T-helper 17 cell (primary cell): ENCODE data around the gene FXYD2. TPM values are rescaled to one million over a fixed set of nuclear protein-coding genes. Genes with fewer than 3 reads are reported as not detected.
"Not testable (repeated sequence)": the region's sequence is repeated elsewhere in the genome, so short reads cannot be mapped to it uniquely, and the experiment has no call there.

Experiments used
- ATAC-seq: fragments of 150-1000 bp; cut with Tn5 transposase; 2 replicates; pipeline ENCODE4 v1.10.0; 2021; ENCODE audit warnings: mild to moderate bottlenecking, moderate library complexity
- DNase-seq, 3 donors: peaks; one replicate each; pipeline versions ENCODE4 v3.0.0 to v3.0.0-alpha.2; 2020 to 2021
- H3K9me3 ChIP-seq: one replicate; pipeline ENCODE4 v1.7.0; 2013; ENCODE audit warnings: low read length, mild to moderate bottlenecking; ENCODE audit not compliant: control insufficient read depth, poor library complexity, severe bottlenecking
- H3K27ac Mint-ChIP-seq: one replicate; pipeline ENCODE4 v1.8.0; 2022; ENCODE audit warnings: mild to moderate bottlenecking, moderate library complexity, mixed read lengths
- H3K27me3 Mint-ChIP-seq: one replicate; pipeline ENCODE4 v1.8.0; 2022; ENCODE audit warnings: mixed read lengths
- H3K36me3 Mint-ChIP-seq: one replicate; pipeline ENCODE4 v1.8.0; 2022; ENCODE audit warnings: low read depth, mixed read lengths
- H3K4me1 Mint-ChIP-seq: one replicate; pipeline ENCODE4 v1.8.0; 2022; ENCODE audit warnings: mild to moderate bottlenecking, mixed read lengths
- H3K4me3 Mint-ChIP-seq: one replicate; pipeline ENCODE4 v1.8.0; 2022; ENCODE audit warnings: mild to moderate bottlenecking, moderate library complexity, mixed read lengths
- total RNA-seq, 4 donors: library from RNA in 2 of 4; stranded (reverse) in 2 of 4; gene quantifications; one replicate each; pipeline ENCODE4 v1.2.3 and lab custom pipeline; 2022 to 2026

FXYD2 gene
- total RNA-seq (1 to 10 TPM in 1 of 2 donors, not detected in 1; 1.3 TPM), total RNA-seq (lab: John Stamatoyannopoulos, UW) (0.08 to 1.2 reads per million in 2 donors)

DNA sequence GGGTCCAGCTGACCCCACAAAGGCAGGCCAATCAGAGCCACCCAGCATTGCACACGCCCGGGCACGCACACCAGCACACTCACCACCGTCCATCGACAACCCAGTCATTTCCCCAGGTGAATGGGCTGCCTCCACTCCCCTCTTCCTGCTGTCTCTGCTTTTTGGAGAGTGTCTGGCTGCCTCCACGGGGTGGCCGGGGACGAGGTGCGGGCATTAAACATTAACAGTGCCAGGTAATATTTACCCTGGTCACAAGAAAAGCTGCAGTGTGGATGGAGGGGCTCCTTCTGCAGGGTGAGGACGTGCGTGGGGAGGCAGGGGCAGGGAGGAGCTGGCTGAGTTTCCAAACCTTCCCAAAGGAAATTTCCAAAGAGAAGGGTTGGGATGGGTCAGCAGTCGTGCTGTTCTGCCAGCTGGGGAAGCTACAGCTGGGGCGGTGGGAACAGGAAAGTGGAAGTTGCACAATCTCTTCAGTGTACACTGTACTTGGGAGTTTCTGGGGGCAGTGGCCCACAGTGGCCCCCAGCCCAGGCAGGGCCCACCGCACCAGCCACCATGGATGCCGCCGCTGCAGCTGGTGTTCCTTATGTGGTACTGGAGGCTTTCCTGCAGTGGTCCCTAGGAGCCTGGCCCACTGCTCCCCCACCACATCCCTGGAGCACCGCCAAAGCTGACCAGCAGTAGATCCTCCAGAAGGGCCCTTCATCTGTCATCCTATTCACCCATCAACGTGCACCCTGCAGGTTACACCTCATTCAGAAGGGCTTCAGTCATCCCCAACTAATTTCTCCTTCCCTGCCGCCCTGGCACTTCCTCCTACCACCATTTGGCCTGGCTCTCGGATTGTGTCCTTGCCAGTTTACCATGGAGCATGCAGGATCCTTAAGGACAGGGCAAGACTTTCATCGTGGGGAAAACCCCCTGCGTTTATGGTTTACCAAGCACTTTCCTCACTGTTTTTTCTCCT lies at the start of gene FXYD2:
FXYD2 (minus strand) TSS at position 174 of the 967 bp plus-strand sequence; CDS start at position 108, 66 bp downstream.
- no peak within 1 kb of the TSS for H3K27ac Mint-ChIP-seq

DNA sequence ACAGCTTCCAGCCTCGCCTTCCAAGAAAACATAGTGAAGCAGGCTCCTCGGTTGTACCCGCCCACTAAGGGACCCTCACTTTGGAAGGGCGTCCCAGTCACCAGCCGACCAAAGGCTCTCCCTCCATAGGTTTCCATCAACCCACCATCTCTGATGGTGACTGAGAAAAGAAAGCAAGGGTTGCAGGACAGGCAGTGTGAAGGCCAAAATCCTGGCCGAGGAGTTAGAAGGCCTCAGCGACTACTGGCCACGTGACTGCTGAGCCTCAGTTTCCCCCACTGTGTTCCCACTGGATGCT lies 49.2 kb upstream of the FXYD2 start:
- no peaks in the 10 kb centered on the region for H3K9me3 ChIP-seq
- peaks cover 4% of the 10 kb centered on the region for H3K36me3 Mint-ChIP-seq
- peaks cover 73% of the 10 kb centered on the region for H3K27me3 Mint-ChIP-seq
- H3K4me1 Mint-ChIP-seq = peaks cover 32% of the 10 kb centered on the region
- H3K27ac Mint-ChIP-seq = no peak overlapping the region
- DNase-seq (no peak), ATAC-seq (no peak)
- H3K4me3 Mint-ChIP-seq = no peak overlapping the region

More for the DNA sequence above, at the start of gene FXYD2:
- ATAC-seq (no peak), DNase-seq (no peak)
- Mint-ChIP-seq H3K4me3 (no peak within 1 kb of the TSS), H3K36me3 (no peaks in the 10 kb centered on the region), H3K27me3 (no peaks in the 10 kb centered on the region), H3K4me1 (peaks cover 29% of the 10 kb centered on the region)
- no peaks in the 10 kb centered on the region for H3K9me3 ChIP-seq

DNA sequence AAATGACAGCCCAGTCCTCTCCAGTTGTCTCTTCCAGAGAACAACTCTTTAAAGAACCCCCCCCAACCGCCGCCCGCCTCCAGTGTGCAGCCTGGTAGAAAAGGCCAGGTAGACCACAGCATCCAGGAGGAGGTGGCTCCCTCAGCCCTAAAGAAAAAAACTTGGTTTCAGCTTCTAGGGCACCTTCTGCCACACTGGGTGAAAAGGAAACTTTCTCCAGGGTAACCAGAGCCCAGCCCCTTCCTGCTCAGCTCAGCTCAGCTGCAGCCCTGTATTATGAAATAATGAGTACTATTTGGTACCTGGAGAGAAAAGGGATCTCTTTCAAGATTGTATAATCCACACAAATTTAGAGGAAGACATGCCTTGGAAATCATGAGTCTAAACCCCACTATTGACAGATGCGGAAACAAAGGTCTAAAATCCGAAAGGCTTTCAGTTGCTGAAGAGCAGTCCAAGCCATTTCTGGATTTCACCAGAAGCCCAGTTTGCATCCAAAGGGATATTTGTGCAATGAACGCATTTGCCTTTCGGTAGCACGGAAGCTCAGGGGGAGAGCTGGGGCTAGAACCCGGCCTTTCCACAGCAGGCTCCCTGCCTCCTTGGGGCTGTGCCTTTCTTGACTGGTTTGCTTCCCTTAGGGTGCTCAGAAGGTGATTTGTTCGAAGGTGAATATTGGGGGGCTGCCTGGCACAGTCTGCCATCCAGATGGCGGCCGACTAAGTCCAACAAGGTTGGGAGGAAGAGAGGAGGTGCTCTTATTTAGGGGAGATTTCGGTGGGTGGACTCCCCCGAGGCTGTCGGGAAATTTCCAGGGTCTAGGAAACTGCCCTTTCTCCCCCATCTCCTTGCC lies 48.7 kb upstream of the FXYD2 start:
- no peak for ATAC-seq
- Mint-ChIP-seq H3K4me3 (peak overlapping the region; percentile 56), H3K27me3 (peaks cover 72% of the 10 kb centered on the region), H3K27ac (no peak overlapping the region), H3K4me1 (peaks cover 32% of the 10 kb centered on the region), H3K36me3 (peaks cover 4% of the 10 kb centered on the region)
- no peak for DNase-seq
- no peaks in the 10 kb centered on the region for H3K9me3 ChIP-seq

DNA sequence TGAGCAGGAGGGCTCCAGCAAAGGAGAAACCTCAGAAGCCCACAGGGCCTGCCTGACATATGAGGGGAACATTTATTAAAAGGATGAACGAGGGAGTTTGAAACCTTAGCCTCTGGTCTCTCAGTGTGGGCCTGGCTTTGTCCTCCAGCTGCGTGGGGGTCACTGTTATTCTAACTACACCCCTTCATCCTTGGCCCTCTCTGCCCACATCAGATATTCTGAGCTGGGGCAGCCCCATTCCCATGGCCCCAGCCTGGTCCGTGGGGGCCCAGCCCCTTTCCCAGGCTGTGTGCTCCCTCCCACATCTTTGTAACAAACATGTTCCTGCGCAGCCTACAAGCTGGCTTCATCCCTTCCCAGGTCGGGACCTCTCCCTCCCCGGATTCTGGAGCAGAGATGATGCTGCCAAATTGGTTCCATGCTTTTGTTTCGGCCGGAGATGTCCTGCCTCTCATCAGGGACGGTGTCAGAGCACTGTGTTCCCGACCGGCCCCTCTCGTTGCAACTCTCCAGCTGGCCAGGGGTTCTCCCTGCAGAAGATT lies 47.9 kb upstream of the FXYD2 start:
- H3K27ac Mint-ChIP-seq = no peak overlapping the region
- H3K27me3 Mint-ChIP-seq = peaks cover 72% of the 10 kb centered on the region
- H3K9me3 ChIP-seq = no peaks in the 10 kb centered on the region
- peaks cover 4% of the 10 kb centered on the region for H3K36me3 Mint-ChIP-seq
- ATAC-seq (no peak), DNase-seq (no peak)
- H3K4me3 Mint-ChIP-seq = no peak overlapping the region
- peaks cover 32% of the 10 kb centered on the region for H3K4me1 Mint-ChIP-seq

DNA sequence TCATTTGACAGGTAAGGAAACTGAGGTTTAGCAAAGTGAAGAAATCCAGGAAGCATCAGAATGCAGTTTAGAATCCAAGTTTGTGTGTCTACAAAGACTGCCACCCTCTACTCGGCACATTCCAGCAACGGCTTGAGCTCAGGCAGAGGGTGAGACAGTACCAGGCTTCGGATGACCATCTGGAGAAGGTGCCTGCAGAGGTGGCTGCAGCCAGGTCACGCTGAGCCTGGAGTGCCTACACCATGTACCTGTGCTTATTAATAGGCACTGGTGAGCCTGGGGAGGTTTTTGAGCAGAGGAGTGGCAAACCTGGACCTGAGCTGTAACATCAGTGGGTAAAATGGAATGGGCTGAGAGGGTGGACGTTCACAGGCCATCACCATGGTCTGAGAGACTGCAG lies 47.2 kb upstream of the FXYD2 start:
- H3K27ac Mint-ChIP-seq = no peak overlapping the region
- peaks cover 30% of the 10 kb centered on the region for H3K4me1 Mint-ChIP-seq
- no peak for ATAC-seq
- peaks cover 72% of the 10 kb centered on the region for H3K27me3 Mint-ChIP-seq
- peaks cover 4% of the 10 kb centered on the region for H3K36me3 Mint-ChIP-seq
- H3K4me3 Mint-ChIP-seq = no peak overlapping the region
- DNase-seq = no peak
- no peaks in the 10 kb centered on the region for H3K9me3 ChIP-seq

DNA sequence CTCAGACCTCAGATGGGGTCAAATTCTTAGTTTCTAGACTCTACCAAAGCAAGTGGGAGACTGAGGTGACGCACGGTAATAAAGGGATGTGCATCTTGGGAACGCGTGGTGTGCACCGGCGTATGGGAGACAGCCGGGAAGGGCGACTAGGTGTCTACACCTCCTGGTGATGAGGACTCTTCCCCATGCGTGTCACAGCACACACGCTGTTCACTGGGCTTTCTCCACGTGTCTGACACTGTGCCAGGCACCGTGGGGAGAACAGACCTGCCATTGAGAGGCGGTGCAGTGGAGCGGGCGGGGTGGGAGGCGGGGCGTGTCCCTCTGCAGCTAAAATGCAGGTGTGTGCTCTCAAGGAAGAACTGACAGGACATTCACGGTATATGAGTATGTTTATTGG lies 46.6 kb upstream of the FXYD2 start:
- ATAC-seq = no peak
- Mint-ChIP-seq H3K27ac (no peak overlapping the region), H3K4me1 (peaks cover 27% of the 10 kb centered on the region), H3K27me3 (peaks cover 74% of the 10 kb centered on the region), H3K4me3 (no peak overlapping the region), H3K36me3 (peaks cover 4% of the 10 kb centered on the region)
- no peak for DNase-seq
- no peaks in the 10 kb centered on the region for H3K9me3 ChIP-seq

DNA sequence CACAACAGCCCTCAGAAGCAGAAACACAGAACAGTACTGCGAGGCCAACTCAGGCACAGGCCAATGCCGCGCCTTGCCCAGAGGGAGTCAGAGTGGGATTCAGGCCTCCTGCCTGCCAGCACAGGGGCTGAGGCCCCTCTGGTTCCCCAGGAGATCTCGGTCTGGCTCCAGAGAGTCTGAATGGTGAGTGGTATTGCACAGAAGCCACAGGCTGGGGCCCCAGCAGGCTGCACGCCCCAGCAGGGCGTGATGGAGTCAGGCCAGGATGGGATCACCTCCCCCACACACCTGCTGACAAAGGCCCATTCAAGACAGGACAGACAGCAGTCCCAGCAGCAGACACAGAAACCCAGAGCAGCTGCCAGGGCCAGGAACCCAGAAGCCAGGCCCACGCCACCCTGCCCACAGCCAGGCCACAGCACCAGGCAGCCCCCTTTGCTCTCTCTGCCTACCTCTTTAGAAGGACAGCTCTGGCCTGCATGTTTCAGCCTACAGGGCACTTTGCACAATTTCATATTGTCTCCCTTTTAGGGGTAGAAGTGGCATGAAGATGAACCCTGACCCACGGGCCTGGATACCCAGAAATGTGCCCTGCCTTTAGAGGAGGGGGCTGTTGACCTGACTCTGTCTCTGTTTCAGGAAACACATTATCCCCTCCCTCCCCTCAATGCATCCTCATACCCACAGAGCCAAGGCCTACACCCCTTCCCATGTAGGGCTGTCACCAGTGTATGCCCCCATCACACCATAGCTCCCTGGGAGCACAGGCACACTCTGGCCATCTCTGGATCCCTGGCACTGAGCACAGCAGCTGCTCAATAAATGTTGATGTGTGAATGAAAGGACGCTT lies 45.8 kb upstream of the FXYD2 start:
- ATAC-seq (no peak), DNase-seq (no peak)
- no peak overlapping the region for H3K27ac Mint-ChIP-seq
- H3K36me3 Mint-ChIP-seq = peaks cover 6% of the 10 kb centered on the region
- H3K27me3 Mint-ChIP-seq = peaks cover 73% of the 10 kb centered on the region
- no peak overlapping the region for H3K4me3 Mint-ChIP-seq
- H3K9me3 ChIP-seq = no peaks in the 10 kb centered on the region
- peaks cover 22% of the 10 kb centered on the region for H3K4me1 Mint-ChIP-seq

DNA sequence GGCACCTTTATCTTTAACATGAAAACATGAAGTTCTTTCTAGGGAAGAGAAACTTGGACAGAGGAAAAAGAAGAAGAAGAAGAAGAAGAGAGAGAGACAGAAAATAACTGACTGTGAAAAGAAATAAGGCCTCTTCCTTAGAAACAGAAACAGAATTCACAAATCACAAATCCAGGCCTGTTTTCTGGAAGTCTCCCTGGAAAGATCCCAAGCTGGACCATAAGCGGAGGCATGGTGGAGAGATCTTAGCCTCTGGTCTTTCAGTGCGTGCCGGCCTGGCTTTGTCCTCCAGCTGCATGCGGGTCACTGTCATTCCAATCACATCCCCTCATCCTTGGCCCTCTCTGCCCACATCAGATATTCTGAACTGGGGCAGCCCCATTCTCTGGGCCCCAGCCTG lies 45.1 kb upstream of the FXYD2 start:
- H3K27ac Mint-ChIP-seq = no peak overlapping the region
- peaks cover 5% of the 10 kb centered on the region for H3K36me3 Mint-ChIP-seq
- DNase-seq (no peak), ATAC-seq (no peak)
- peaks cover 19% of the 10 kb centered on the region for H3K4me1 Mint-ChIP-seq
- peaks cover 69% of the 10 kb centered on the region for H3K27me3 Mint-ChIP-seq
- no peak overlapping the region for H3K4me3 Mint-ChIP-seq
- H3K9me3 ChIP-seq = no peaks in the 10 kb centered on the region

DNA sequence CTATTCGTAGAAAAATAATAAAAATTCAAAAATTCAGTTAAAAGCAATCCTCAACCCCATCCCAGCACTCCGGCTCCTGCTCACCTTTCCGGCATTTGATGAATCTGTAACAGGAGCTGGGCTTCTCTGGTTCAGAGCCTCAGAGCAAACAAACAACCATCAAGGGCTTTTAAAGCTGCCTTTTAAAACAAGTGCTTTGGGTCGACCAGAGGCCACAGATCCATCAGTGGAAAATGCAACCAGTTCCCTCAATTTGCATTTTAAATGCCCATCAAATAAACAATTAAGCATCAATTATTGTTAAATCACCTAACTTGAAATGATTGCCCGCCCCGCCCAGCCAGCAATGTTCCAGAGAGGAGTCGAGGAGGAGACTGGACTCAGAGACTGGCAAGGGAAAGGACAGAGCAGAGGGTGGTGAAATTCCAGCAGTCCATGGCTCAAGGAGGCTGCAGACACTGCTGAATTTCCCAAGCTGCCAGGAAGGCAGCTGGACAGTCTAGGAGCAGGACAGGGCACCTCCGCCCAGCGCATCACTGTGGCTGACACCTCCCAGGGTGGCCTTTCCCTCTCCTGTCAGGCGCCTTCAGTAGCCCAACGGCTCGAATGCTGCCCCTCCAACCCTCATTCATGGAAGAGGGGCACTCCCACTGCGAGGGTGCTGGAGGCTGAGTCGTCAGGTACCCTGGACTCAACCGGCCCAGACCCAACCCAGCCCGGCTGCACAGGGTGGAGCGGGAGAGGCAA lies 44.4 kb upstream of the FXYD2 start:
- Mint-ChIP-seq H3K4me1 (peaks cover 17% of the 10 kb centered on the region), H3K4me3 (no peak overlapping the region), H3K36me3 (peaks cover 5% of the 10 kb centered on the region), H3K27me3 (peaks cover 65% of the 10 kb centered on the region), H3K27ac (no peak overlapping the region)
- H3K9me3 ChIP-seq = no peaks in the 10 kb centered on the region
- ATAC-seq (no peak), DNase-seq (no peak)

DNA sequence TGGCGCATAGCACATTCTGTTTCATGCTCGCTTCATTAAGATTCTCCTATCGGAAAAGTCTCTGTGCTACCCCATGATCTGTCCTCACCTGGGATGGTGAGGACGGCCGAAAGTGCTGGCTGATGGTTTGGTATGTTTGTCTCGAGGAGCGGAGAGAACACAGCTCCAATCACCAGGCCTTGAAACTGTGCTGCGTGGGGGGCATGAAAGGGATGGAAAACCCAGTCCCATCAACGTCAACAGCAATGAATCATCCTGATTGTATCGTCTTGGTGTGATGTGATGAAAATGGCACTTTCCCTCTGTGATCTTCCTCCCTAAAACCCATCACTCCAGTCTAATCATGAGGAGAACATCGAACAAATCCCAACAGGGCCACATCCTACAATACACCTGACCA lies 43.5 kb upstream of the FXYD2 start:
- DNase-seq (no peak), ATAC-seq (no peak)
- H3K27ac Mint-ChIP-seq = no peak overlapping the region
- no peaks in the 10 kb centered on the region for H3K9me3 ChIP-seq
- no peak overlapping the region for H3K4me3 Mint-ChIP-seq
- peaks cover 5% of the 10 kb centered on the region for H3K36me3 Mint-ChIP-seq
- peaks cover 61% of the 10 kb centered on the region for H3K27me3 Mint-ChIP-seq
- H3K4me1 Mint-ChIP-seq = peaks cover 12% of the 10 kb centered on the region

DNA sequence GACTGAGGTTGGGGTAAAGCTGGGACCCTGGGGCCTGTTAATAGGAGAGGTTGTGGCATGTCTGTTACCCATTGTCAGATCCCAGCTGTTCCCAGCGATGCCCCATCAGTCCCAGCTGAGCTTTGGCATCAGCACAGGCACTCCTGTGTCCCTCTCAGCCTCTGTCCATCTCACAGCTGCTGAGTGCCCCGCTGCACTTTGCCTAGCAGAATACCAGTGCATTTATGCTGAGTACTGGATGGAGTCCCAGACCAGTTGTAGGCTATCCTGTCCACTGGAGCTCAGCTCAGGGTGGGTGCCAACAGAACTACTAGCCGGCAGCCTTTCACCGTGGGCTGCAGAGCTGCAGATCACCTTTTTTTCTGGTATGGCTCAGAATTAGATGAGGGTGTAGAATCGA lies 42.0 kb upstream of the FXYD2 start:
- no peak overlapping the region for H3K4me3 Mint-ChIP-seq
- no peaks in the 10 kb centered on the region for H3K9me3 ChIP-seq
- ATAC-seq = no peak
- peaks cover 60% of the 10 kb centered on the region for H3K27me3 Mint-ChIP-seq
- peaks cover 8% of the 10 kb centered on the region for H3K36me3 Mint-ChIP-seq
- DNase-seq = no peak
- no peak overlapping the region for H3K27ac Mint-ChIP-seq
- H3K4me1 Mint-ChIP-seq = peaks cover 10% of the 10 kb centered on the region

DNA sequence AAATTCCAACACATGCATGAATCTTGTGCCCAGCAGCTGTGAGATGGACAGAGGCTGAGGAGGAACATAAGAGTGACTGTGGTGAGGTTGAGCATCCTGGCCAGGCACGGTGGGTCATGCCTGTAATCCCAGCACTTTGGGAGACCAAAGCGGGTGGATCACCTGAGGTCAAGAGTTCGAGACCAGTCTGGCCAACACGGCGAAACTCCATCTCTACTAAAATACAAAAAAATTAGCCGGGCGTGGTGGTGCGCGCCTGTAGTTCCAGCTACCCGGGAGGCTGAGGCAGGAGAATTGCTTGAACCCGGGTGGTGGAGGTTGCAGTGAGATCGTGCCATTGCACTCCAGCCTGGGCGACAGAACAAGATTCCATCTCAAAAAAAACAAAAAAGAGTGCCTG lies 41.0 kb upstream of the FXYD2 start:
- H3K4me3 Mint-ChIP-seq, H3K9me3 ChIP-seq: not testable (repeated sequence)

More for the DNA sequence above, 41.0 kb upstream of the FXYD2 start:
- H3K36me3 Mint-ChIP-seq, H3K27ac Mint-ChIP-seq, H3K4me1 Mint-ChIP-seq, DNase-seq, ATAC-seq: not testable (repeated sequence)
- H3K27me3 Mint-ChIP-seq = peaks cover 62% of the 10 kb centered on the region
